HG02852 (cell line): ENCODE measurements around the gene LYRM7.
"Not testable (repeated sequence)": the region's sequence is repeated elsewhere in the genome, so short reads cannot be mapped to it uniquely, and the experiment has no call there.

ENCODE experiments used
- ATAC-seq: cut with Tn5 transposase; IDR thresholded peaks from one replicate; pipeline ENCODE4 v1.9.1; 2021; ENCODE audit warnings: mild to moderate bottlenecking, moderate library complexity; ENCODE audit not compliant: unreplicated experiment

Gene LYRM7

DNA sequence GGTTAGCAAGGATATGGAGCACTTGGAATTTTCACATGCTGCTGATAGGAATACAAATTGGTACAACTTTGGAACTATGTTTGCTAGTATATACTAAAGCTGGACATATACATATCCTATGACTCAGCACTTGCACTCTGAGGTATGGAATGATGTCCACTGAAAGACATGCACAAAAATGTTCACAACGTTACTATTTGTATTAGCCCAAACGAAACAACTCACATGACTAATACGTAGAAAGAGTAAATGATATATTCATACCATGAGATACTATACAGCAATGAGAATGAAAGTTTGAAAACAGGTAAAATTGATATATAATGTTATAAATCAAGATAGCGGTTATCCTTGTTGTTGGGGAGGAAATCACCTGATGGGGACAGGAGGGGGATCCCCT lies 47.6 kb downstream of the LYRM7 start:
- peak; percentile 53 for ATAC-seq

DNA sequence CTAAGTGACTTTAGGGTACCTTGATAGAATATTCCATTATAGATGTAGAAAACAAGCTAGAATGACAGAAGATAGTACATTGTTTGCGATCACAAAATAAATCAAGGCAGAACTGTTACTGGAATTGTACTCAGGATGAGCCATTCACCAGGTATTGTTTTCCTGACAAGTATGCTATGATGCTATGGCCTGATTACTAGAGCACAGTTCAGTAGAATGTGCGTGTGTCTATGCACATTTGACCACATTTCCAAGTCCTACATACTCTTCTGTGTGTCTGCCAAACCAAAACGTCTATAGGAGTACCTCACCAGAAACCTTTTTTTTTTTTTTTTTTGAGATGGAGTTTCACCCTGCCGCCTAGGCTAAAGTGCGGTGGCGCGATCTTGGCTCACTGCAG lies 49.8 kb downstream of the LYRM7 start:
- no peak for ATAC-seq

- no peak for ATAC-seq
Measured at GRCh38 chr5:131221008-131221703, 50.4 kb downstream of the LYRM7 start.

- no peak for ATAC-seq
Measured at GRCh38 chr5:131221888-131222287, 51.1 kb downstream of the LYRM7 start.

- no peak for ATAC-seq
Measured at GRCh38 chr5:131222731-131223130, 52.0 kb downstream of the LYRM7 start.

DNA sequence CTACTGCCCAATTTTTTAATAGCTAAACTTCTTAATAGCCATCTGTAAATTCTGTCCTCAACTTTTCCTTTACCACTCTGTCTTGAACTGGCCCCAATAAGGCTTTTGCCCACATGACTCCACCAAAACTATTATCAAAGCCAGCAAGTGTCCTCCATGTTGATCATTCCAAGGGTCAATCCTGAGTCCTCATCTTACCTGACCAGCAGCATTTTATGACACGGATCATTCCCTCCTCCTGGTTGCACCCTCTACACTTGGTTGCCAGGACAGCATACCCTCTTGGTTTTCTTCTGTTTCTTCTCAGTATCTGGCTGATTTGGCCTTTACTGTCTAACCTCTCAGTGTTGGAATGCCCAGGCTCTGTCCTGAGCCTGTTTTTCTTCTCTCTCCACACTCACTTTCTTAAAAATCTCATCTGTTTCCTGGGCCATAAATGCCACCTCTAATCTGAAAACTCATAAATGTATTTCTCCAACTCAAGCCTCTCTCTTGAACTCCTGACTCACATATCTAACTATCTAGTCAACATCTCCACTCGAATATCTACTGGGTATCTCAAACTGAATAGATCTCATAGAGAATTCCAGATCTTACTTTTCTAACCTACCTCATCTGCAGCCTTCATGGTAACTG lies 53.1 kb downstream of the LYRM7 start:
- no peak for ATAC-seq

DNA sequence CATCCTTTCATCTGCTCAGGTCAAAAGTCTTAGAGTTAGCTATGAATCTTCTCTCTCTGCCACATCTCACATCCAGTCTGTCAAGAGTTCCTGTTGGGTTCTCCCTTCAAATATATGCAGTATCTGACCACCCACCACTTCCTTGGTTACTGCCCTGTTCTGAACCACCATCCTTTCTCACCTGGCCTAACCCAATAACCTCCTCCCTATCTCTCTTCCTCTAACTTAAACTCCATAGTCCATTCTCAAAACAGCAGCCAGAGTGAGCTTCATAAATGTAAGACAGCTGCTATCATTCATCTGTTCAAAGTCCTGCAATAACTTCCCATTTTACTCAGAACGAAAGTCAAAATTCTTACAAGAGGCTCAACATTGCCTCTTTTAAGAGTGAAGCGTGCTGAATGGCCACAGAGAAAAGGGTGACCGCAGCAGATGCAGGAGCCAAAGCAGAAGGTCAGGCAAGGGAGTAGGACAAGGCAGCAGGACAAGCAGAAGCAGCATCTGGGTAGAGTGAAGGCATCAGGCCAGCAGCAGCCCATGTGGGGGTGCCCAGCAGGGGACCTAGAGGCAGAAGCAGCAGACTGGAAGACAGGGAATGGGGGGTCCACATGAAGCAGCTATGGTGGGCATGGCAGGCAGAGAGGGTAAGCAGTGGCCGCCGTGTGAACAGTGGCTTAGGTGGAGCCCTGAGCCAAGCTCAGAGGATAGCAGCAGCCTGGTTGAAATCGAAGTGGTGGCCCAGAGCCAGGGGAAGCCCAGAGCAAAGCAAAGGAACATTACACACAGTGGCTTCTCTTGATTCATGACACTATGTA lies 53.9 kb downstream of the LYRM7 start:
- ATAC-seq = peak; percentile 81

DNA sequence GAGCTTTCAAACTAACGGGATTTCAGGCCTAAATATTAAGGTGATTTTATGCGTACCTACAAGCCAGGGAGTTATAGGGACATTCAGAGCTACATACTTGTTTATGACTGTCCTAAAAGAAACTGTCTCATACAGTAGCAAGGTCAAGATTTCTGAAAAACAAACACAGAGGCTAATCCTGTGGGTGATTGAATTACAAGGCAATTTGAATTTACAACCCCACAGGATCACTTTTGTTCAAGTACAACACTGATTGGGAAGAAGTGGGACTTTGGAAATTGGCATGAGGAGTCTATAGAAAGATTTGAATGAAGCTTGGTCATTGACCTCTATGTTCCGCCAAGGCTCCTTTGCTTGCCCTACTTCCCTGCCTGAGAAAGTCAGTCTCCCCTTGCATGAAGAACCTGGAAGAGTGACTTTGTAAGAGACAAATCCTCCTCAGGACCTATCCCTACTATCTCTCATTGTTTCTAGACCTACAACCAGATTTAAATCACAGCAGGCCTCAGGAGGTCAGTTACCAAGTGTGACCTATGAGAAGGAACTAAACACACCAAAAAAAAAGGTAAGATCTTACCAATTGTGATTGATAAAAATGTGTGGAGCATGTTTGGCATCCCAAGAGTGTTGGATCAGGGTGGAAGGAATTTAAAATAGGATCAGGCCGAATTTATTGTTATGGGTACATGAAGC lies 54.7 kb downstream of the LYRM7 start:
- ATAC-seq = no peak

DNA sequence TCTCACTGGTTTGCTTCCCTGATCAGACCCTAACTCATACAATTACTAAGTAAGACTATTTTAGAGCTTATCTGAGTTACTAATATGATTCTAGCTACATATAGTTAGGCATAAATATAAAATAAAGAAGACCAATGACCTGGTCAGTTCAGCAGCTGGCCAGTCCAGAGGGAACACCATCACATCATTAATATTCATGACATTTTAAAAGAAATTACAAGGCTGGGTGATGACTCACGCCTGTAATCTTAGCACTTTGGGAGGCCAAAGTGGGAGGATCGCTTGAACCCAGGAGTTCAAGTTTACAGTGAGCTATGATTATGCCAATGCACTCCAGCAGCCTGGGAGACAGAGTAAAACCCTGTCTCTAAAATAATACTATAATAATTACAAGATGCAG lies 56.2 kb downstream of the LYRM7 start:
- no peak for ATAC-seq

DNA sequence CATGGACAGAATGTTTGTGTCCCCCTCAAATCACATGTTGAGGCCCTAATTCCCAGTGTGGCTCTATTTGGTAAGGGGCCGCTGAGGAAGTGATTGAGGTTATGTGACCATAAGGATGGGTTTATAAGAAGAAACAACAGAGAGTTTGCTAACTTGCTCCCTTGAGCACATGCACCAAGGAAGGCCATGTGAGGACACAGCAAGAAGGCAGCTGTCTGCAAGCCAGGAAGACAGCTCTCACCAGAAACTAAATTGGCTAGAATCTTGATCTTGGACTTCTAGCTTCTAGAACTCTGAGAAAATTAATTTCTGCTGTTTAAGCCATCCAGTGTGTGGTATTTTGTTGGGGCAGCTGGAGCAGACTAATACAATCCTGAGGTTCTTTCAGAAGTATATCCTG lies 57.9 kb downstream of the LYRM7 start:
- no peak for ATAC-seq

DNA sequence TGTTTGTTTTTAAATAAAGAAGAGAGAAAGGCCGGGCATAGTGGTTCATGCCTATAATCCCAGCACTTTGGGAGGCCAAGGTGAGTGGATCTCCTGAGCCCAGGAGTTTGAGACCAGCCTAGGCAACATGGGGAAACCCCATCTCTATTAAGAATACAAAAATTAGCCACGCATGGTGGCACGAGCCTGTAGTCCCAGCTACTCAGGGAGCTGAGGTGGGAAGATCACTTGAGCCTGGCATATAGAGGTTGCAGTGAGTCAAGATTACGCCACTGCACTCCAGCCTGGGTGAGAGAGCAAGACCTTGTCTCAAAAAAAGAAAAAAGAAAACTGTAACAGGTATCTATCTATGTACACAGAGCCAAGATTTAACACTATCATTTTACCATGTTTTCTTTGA lies 58.9 kb downstream of the LYRM7 start:
- no peak for ATAC-seq

GRCh38 chr5:131230406-131230805 lies 59.7 kb downstream of the LYRM7 start:
- ATAC-seq = peak; percentile 83

DNA sequence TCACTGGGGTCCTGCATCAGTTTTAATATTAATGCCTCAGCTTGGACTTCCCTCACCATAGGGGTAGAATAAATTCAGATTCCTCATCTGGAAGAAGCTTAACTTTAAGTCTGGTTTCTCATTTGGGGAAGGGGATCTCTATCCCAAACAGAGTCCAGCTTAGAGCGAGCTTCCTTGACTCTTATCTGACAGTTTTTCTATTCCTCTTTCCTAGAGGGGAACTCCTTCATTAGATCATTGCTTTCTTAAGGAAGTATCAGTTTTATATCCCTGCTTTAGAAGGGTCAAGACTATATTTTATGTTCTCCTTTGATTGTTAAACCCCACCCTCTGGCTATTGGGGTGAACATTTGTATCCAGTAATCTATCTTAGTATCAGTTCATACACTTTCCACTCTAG lies 68.9 kb downstream of the LYRM7 start:
- no peak for ATAC-seq

- no peak for ATAC-seq
Measured at GRCh38 chr5:131242728-131243255, 72.0 kb downstream of the LYRM7 start.

- no peak for ATAC-seq
Measured at GRCh38 chr5:131245312-131245711, 74.6 kb downstream of the LYRM7 start.

DNA sequence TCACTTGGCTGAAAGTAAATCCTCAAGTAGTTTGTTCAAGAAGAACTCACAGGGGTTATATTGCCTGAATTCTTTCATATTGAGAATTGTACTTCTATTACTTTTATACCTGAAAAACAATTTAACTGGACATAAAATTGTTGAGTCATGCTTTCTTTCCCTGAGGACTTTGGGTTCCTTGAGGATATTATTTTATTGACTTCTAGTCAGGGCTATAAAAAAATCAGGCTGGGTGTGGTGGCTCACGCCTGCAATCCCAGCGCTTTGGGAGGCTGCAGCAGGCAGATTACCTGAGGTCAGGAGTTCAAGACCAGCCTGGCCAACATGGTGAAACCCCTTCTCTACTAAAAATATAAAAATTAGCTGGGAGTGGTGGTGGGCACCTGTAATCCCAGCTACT lies 75.2 kb downstream of the LYRM7 start:
- no peak for ATAC-seq

GRCh38 chr5:131246504-131246903 lies 75.8 kb downstream of the LYRM7 start:
- ATAC-seq = no peak

- no peak for ATAC-seq
Measured at GRCh38 chr5:131250751-131251475, 80.2 kb downstream of the LYRM7 start.

DNA sequence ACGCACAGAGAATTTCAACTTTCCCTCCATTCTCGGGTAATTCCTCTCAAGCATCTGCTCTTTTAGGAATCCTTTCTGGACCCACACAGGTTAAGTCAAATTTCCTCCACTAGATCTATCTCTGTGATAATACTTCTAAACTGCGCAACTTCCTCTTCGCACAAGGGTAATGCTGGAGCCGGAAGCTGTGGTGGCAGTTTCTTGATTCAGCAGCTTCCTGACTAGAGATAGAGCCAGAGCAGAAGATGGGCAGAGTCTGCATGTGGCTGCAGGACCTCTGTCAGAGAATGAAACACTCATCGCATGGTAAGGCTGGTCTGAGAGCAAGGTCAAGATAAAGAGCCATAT lies 82.1 kb downstream of the LYRM7 start:
- peak; percentile 93 for ATAC-seq

DNA sequence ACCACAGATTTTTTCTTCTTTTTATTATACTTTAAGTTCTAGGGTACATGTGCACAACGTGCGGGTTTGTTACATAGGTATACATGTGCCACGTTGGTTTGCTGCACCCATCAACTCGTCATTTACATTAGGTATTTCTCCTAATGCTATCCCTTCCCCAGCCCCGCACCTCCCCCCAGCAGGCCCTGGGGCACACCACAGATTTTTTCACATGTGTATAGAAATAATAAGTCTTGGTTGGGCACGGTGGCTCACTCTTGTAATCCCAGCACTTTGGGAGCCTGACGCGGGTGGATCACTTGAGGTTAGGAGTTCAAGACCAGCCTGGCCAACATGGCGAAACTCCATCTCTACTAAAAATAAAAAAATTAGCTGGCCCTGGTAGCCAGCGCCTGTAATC lies 83.3 kb downstream of the LYRM7 start:
- ATAC-seq = not testable (repeated sequence)

- no peak for ATAC-seq
Measured at GRCh38 chr5:131254741-131255140, 84.0 kb downstream of the LYRM7 start.
